ENCODE measurements around the gene ROBO1. TPM values are rescaled to one million over a fixed set of nuclear protein-coding genes. Genes with fewer than 3 reads are reported as not detected.

The ROBO1 gene
- total and polyA plus RNA-seq, 2 of the 8 experiments (the other 6 are each of a cell fraction or from before 2014, with no cell fraction given): 51.4 to 91.0 TPM

DNA sequence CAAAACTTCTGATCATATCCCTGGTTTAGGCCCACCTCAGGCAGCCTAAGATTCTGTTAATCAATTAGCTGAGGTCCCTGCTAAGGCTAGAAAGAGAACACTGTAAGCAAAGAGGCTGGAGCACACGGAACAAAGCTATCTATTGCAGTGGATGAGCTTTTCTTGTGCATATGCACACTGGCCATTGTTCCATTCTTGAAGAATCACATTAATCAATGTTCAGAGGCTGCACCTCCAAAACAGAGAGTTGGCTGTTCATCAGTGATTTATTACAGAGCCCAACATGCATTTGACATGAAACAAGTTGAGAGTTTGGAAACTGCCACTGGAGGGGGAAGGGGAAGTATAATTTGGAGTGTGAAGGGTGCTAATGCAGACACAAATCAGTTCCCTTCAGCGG lies 873.0 kb downstream of the ROBO1 start:
- H2AK5ac ChIP-seq (ENCODE audit: low read depth, low read length): no peak overlapping the region
- H3K4ac ChIP-seq (replicated peaks; ENCODE audit: insufficient read length, low read depth, low read length): no peak overlapping the region
- H3K79me2 ChIP-seq (ENCODE audit: control insufficient read depth in 1 of 2, insufficient read depth in 2 of 2, low read length in 2 of 2): peaks cover 0 to 45% of the 10 kb centered on the region in 2 experiments; a peak in 2 of 4 replicates
- no peak overlapping the region for H2BK5ac ChIP-seq (ENCODE audit: low read depth, low read length)
- no peak overlapping the region for H3K23ac ChIP-seq (ENCODE audit: insufficient read length)
- H2BK12ac ChIP-seq (ENCODE audit: low read depth, low read length): no peak overlapping the region
- peaks cover 0 to 9% (median 7%) of the 10 kb centered on the region in 4 experiments; a peak in 2 of 7 replicates for H3K4me1 ChIP-seq (replicated peaks in 1 of 4; ENCODE audit: control insufficient read depth in 3 of 4, insufficient read depth in 4 of 4, low read length in 3 of 4)
- H3K27me3 ChIP-seq (replicated peaks in 1 of 4; ENCODE audit: control insufficient read depth in 3 of 4, extremely low read depth in 1 of 4, insufficient read depth in 3 of 4, low read length in 3 of 4): no peaks in the 10 kb centered on the region
- no peak overlapping the region for H3K56ac ChIP-seq (replicated peaks; ENCODE audit: insufficient read length, low read depth, low read length)
- peaks cover 0 to 2% of the 10 kb centered on the region in 2 experiments for H4K20me1 ChIP-seq (replicated peaks in 1 of 2; ENCODE audit: control insufficient read depth in 1 of 2, insufficient read depth in 2 of 2, low read length in 2 of 2)
- WGBS, 2 experiments (ENCODE audit: extremely low coverage in 1 of 2, insufficient coverage in 1 of 2, insufficient read length in 1 of 2, insufficient replicate concordance in 2 of 2, low coverage in 1 of 2, low lambda C conversion rate in 2 of 2, missing lambda C conversion rate in 1 of 2): 70% methylated on average over 2 of the region's 2 CpGs; no CpG with 5 or more reads in 1 of the 2 experiments
- H3K9me3 ChIP-seq (ENCODE audit: insufficient read depth in 2 of 2, low read depth in 1 of 2, low read length in 1 of 2): no peaks in the 10 kb centered on the region
- H3K79me1 ChIP-seq (ENCODE audit: low read depth, low read length): peaks cover 2% of the 10 kb centered on the region; the same call in 1 of the 2 replicates
- H2AFZ ChIP-seq (ENCODE audit: low read length): no peak overlapping the region
- DNase-seq (ENCODE audit: low read depth in 1 of 2, low spot score in 2 of 2): no peak
- no peak overlapping the region for H2BK120ac ChIP-seq (replicated peaks; ENCODE audit: low read depth, low read length)
- no peak overlapping the region for H2BK20ac ChIP-seq (ENCODE audit: low read length)
- H4K91ac ChIP-seq (replicated peaks; ENCODE audit: insufficient read length, low read length): no peak overlapping the region
- no peak overlapping the region for H2BK15ac ChIP-seq (ENCODE audit: low read length)
- H3K36me3 ChIP-seq (ENCODE audit: control insufficient read depth in 2 of 4, insufficient read depth in 4 of 4, low read length in 3 of 4): no peaks in the 10 kb centered on the region
- H3K23me2 ChIP-seq (ENCODE audit: low read depth, low read length): no peaks in the 10 kb centered on the region
- H3K14ac ChIP-seq (ENCODE audit: insufficient read length): no peak overlapping the region
- no peak overlapping the region for H3K9ac ChIP-seq (replicated peaks in 1 of 4; ENCODE audit: extremely low read depth in 1 of 4, low read depth in 3 of 4, low read length in 3 of 4)
- H3K27ac ChIP-seq (ENCODE audit: low read depth, low read length): no peak overlapping the region
- FAIRE-seq: no peak
- no peak overlapping the region for H4K8ac ChIP-seq (ENCODE audit: extremely low read depth, insufficient read depth, low read length)
- no peak overlapping the region for H3K18ac ChIP-seq (ENCODE audit: extremely low read depth, low read length)
- POLR2A ChIA-PET (ENCODE audit: partially characterized antibody): no interaction called here
- H4K5ac ChIP-seq (ENCODE audit: insufficient read length, low read depth, low read length): no peak overlapping the region
- CTCF ChIA-PET (ENCODE audit: partially characterized antibody): no interaction called here
- peak overlapping the region in 1 of 2 experiments; percentile 32; a peak in 1 of 4 replicates for H3K4me2 ChIP-seq (ENCODE audit: insufficient read depth in 1 of 2, low read depth in 2 of 2, low read length in 2 of 2)
- H3K4me3 ChIP-seq (ENCODE audit: extremely low read depth in 1 of 4, insufficient read depth in 2 of 4, low read depth in 3 of 4, low read length in 4 of 4): no peak overlapping the region
- no peak for TF ChIP-seq JUN (IDR thresholded peaks at IDR 0.05; ENCODE audit: low read depth, low read length)
- no peak for TF ChIP-seq HDAC2 (IDR thresholded peaks at IDR 0.05; ENCODE audit: borderline replicate concordance in 1 of 2, low read depth in 2 of 2, low read length in 2 of 2)
- no peak for TF ChIP-seq CBX5 (IDR thresholded peaks at IDR 0.05; ENCODE audit: low read depth, low read length)
- no peak for TF ChIP-seq HDAC6 (IDR thresholded peaks at IDR 0.05; ENCODE audit: low read depth, low read length)
- TF ChIP-seq CHD1 (IDR thresholded peaks at IDR 0.05; ENCODE audit: low read depth, low read length): no peak
- no peak for TF ChIP-seq NRF1 (IDR thresholded peaks at IDR 0.05; ENCODE audit: low read depth, low read length)
- TF ChIP-seq KDM4A (IDR thresholded peaks at IDR 0.05; ENCODE audit: low read depth, low read length, severe bottlenecking): no peak
- no peak for TF ChIP-seq CHD2 (IDR thresholded peaks at IDR 0.05; ENCODE audit: low read length)
- TF ChIP-seq, protein P1, sequence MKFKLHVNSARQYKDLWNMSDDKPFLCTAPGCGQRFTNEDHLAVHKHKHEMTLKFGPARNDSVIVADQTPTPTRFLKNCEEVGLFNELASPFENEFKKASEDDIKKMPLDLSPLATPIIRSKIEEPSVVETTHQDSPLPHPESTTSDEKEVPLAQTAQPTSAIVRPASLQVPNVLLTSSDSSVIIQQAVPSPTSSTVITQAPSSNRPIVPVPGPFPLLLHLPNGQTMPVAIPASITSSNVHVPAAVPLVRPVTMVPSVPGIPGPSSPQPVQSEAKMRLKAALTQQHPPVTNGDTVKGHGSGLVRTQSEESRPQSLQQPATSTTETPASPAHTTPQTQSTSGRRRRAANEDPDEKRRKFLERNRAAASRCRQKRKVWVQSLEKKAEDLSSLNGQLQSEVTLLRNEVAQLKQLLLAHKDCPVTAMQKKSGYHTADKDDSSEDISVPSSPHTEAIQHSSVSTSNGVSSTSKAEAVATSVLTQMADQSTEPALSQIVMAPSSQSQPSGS (IDR thresholded peaks at IDR 0.05; ENCODE audit: low read length): no peak
- no peak for TF ChIP-seq BACH1 (IDR thresholded peaks at IDR 0.05; ENCODE audit: low read length)
- TF ChIP-seq EP300 (IDR thresholded peaks at IDR 0.05; ENCODE audit: borderline replicate concordance in 1 of 2, low read depth in 2 of 2, low read length in 2 of 2): no peak
- TF ChIP-seq SUZ12 (IDR thresholded peaks at IDR 0.05; ENCODE audit: low read length): no peak
- no peak for TF ChIP-seq SIX5 (IDR thresholded peaks at IDR 0.05; ENCODE audit: low read depth, low read length)
